AG08395 (cell line): ENCODE results near the gene HOXA2.

Experiments used
- DNase-seq: peaks from one replicate; pipeline ENCODE4 v3.0.0; 2012; ENCODE audit warnings: mixed read lengths, low spot score

HOXA2 gene

GRCh38 chr7:27141137-27141922 is 38.8 kb upstream of the HOXA2 start:
- DNase-seq: no peak

- no peak for DNase-seq
Measured at GRCh38 chr7:27140126-27140857, 37.8 kb upstream of the HOXA2 start.

GRCh38 chr7:27139334-27140125 is 37.0 kb upstream of the HOXA2 start:
- no peak for DNase-seq

- no peak for DNase-seq
Measured at GRCh38 chr7:27138985-27139333, 36.5 kb upstream of the HOXA2 start.

GRCh38 chr7:27138472-27138871 is 36.0 kb upstream of the HOXA2 start:
- DNase-seq: no peak

- DNase-seq: no peak
Measured at GRCh38 chr7:27137640-27138315, 35.3 kb upstream of the HOXA2 start.

GRCh38 chr7:27134392-27134791 is 31.9 kb upstream of the HOXA2 start:
- peak; percentile 91 for DNase-seq

GRCh38 chr7:27133409-27134231 is 31.1 kb upstream of the HOXA2 start:
- DNase-seq: no peak

- no peak for DNase-seq
Measured at GRCh38 chr7:27132978-27133377, 30.5 kb upstream of the HOXA2 start.

GRCh38 chr7:27132214-27132613 is 29.7 kb upstream of the HOXA2 start:
- DNase-seq: no peak

GRCh38 chr7:27131390-27131819 is 28.9 kb upstream of the HOXA2 start:
- DNase-seq: no peak

- DNase-seq: peak; percentile 97
Measured at GRCh38 chr7:27130540-27131389, 28.3 kb upstream of the HOXA2 start, which contains the start of gene HOXA4. Gene HOXA4 (minus strand): TSS chr7:27130757. CDS start chr7:27130733, 24 bp downstream.

- DNase-seq: peak; percentile 59
Measured at GRCh38 chr7:27129729-27130539, 27.5 kb upstream of the HOXA2 start.

GRCh38 chr7:27128776-27129728 is 26.6 kb upstream of the HOXA2 start:
- no peak for DNase-seq

GRCh38 chr7:27128034-27128433 is 25.6 kb upstream of the HOXA2 start:
- DNase-seq: no peak

- no peak for DNase-seq
Measured at GRCh38 chr7:27126596-27127327, 24.3 kb upstream of the HOXA2 start.

- no peak for DNase-seq
Measured at GRCh38 chr7:27125986-27126394, 23.5 kb upstream of the HOXA2 start.
